ENCODE measurements around the gene TSACC. TPM values are rescaled to one million over a fixed set of nuclear protein-coding genes. Genes with fewer than 3 reads are reported as not detected.
A peak's percentile ranks its signal among the peaks of the same experiment; 100 is the strongest.
"Not testable (repeated sequence)": the region's sequence is repeated elsewhere in the genome, so short reads cannot be mapped to it uniquely, and the experiment has no call there.

The TSACC gene
- total and polyA plus RNA-seq, 2 experiments from 2014 or later: 1.3 TPM; not detected in 1

DNA sequence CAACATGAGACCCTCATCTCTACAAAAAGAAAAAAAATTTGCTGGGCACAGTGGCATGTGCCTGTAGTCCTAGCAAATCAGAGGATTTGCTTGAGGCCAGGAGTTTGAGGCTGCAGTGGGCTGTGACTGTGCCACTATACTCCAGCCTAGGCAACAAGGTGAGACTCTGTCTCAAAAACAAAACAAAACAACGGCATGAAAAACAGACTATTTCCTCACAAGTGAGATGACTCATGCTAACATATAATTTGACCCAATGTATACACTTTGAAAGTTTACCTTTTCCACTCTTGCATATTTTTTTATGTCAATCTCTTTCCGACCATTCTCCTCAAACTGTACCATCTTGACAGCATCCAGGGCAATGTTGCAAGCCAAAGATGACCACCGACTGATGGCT, 17.8 kb upstream of the TSACC start:
- H3F3A ChIP-seq (ENCODE audit: insufficient read depth): peaks cover 42% of the 10 kb centered on the region
- H3K4me2 ChIP-seq (ENCODE audit: unreplicated experiment): no peak overlapping the region
- no peak overlapping the region for H3K4me3 ChIP-seq
- H3K4me1 ChIP-seq (ENCODE audit: insufficient read depth): no peaks in the 10 kb centered on the region
- no peak overlapping the region for H3K9ac ChIP-seq
- H3K9me2 ChIP-seq (ENCODE audit: insufficient read depth): no peaks in the 10 kb centered on the region
- H3K79me2 ChIP-seq (ENCODE audit: insufficient read depth): peaks cover 52% of the 10 kb centered on the region
- no peaks in the 10 kb centered on the region for H3K9me3 ChIP-seq (ENCODE audit: low read depth)
- H3K27ac ChIP-seq: no peak overlapping the region
- H3K36me3 ChIP-seq (ENCODE audit: low read depth): peaks cover 74% of the 10 kb centered on the region
- no peak for TF ChIP-seq EZH2 (IDR thresholded peaks at IDR 0.05; ENCODE audit: insufficient read depth, poor library complexity, severe bottlenecking)
- H3K27me3 ChIP-seq (replicated peaks; ENCODE audit: insufficient read depth): no peaks in the 10 kb centered on the region
- no peak overlapping the region for H2AFZ ChIP-seq
- 74 to 75% methylated on average over 3 of the region's 3 CpGs for WGBS, 2 experiments (ENCODE audit: low coverage in 1 of 2, low lambda C conversion rate in 2 of 2, missing lambda C conversion rate in 2 of 2)
- in situ Hi-C loops (cut with MboI): no loop called here
- DNase-seq: no peak
- no peaks in the 10 kb centered on the region for H4K20me1 ChIP-seq (ENCODE audit: insufficient read depth)

DNA sequence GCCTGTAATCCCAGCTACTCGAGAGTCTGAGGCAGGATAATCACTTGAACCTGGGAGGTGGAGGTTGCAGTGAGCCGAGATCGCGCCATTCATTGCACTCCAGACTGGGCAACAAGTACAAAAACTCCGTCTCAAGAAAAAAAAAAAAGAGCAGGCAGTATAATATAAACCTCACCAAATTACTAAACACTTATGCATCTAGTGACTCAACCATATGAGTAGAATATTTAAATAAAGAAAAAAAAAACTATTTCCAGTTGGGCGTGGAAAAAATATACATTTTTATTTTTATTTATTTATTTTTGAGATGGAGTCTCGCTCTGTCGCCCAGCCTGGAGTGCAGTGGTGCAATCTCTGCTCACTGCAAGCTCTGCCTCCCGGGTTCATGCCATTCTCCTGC, 15.1 kb upstream of the TSACC start:
- H2AFZ ChIP-seq; in situ Hi-C loops (cut with MboI); H3K4me3 ChIP-seq; H3K9me2 ChIP-seq (ENCODE audit: insufficient read depth); H3K27ac ChIP-seq; H4K20me1 ChIP-seq (ENCODE audit: insufficient read depth); H3K4me1 ChIP-seq (ENCODE audit: insufficient read depth); H3K9ac ChIP-seq; H3K27me3 ChIP-seq (replicated peaks; ENCODE audit: insufficient read depth); H3K9me3 ChIP-seq (ENCODE audit: low read depth); H3K4me2 ChIP-seq (ENCODE audit: unreplicated experiment): not testable (repeated sequence)
- WGBS, 2 experiments (ENCODE audit: low coverage in 1 of 2, low lambda C conversion rate in 2 of 2, missing lambda C conversion rate in 2 of 2): 72% methylated on average over 9 of the region's 9 CpGs
- peak; percentile 60 for DNase-seq
- Histone ChIP-seq H3K79me2 (ENCODE audit: insufficient read depth) (peaks cover 44% of the 10 kb centered on the region), H3F3A (ENCODE audit: insufficient read depth) (peaks cover 42% of the 10 kb centered on the region), H3K36me3 (ENCODE audit: low read depth) (peaks cover 53% of the 10 kb centered on the region)

DNA sequence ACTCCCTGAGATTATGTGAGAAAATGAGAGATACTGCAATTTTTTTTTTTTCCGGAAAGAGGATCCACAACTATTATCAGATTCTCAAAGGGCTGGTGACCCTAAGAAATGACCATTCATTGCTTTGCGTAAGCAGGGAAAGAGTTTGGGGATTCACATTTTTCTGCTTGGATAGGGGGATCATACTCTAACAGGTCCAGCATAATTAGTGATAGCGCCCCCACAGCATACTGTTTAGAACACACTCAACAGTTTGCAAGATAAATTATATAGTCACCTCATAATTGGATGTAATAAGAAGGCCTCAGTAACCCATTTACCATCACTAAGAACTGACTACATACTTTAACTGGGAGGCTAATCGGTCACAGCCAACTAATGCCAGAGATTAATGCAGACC, 2.1 kb upstream of the TSACC start:
- DNase-seq: peak; percentile 26
- Histone ChIP-seq H2AFZ (no peak overlapping the region), H3K36me3 (ENCODE audit: low read depth) (peaks cover 41% of the 10 kb centered on the region), H3K9ac (peak overlapping the region; percentile 22), H3K79me2 (ENCODE audit: insufficient read depth) (peaks cover 63% of the 10 kb centered on the region), H3K4me2 (ENCODE audit: unreplicated experiment) (peak overlapping the region; percentile 87), H3K4me1 (ENCODE audit: insufficient read depth) (peaks cover 20% of the 10 kb centered on the region), H3K27ac (no peak overlapping the region), H4K20me1 (ENCODE audit: insufficient read depth) (peaks cover 13% of the 10 kb centered on the region; the same call in 1 of the 2 replicates), H3K27me3 (replicated peaks; ENCODE audit: insufficient read depth) (no peaks in the 10 kb centered on the region), H3K9me2 (ENCODE audit: insufficient read depth) (no peaks in the 10 kb centered on the region), H3F3A (ENCODE audit: insufficient read depth) (no peaks in the 10 kb centered on the region), H3K9me3 (ENCODE audit: low read depth) (no peaks in the 10 kb centered on the region), H3K4me3 (peak overlapping the region; percentile 99)
- in situ Hi-C loops (cut with MboI): no loop called here
- 75 to 88% methylated on average over 4 of the region's 4 CpGs for WGBS, 2 experiments (ENCODE audit: low coverage in 1 of 2, low lambda C conversion rate in 2 of 2, missing lambda C conversion rate in 2 of 2)
- TF ChIP-seq EZH2phosphoT487 (IDR thresholded peaks at IDR 0.05; ENCODE audit: insufficient read depth, low read depth) (no peak), EZH2 (IDR thresholded peaks at IDR 0.05; ENCODE audit: insufficient read depth, poor library complexity, severe bottlenecking) (no peak)

DNA sequence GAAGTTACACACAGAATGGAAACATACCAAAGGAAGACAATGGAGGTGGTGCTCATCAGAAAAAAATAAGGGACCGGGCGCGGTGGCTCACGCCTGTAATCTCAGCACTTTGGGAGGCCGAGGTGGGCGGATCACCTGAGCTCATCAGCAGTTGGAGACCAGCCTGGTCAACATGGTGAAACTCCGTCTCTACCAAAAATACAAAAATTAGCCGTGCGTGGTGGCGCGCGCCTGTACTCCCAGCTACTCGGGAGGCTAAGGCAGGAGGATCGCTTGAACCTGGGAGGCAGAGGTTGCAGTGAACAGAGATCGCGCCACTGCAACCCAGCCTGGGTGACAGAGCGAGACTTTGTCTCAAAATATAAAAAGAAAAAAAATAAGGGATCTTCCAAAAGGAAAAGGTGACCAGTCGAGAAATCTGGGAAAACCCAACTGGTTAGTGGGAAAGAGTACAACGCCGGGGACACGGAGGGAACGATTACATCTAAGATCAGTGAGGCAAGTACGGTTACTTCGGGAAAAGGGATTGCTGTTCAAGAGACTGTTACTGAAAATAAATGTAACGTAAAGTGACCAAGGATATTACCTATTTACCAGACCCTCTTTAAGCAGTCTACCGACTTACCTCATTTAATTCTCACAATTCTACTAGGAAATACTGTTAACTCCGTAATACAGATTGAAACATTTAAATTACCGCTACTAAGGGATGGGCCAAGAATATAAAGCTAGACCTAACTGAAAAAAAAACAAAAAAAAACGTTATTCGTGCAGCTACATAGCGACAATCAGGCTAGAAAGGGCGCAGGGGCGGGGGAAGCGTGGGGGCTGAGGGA, 1.1 kb upstream of the TSACC start:
- Histone ChIP-seq H3K4me3 (peak overlapping the region; percentile 99), H3K27ac (peak overlapping the region; percentile 56), H3K79me2 (ENCODE audit: insufficient read depth) (peaks cover 58% of the 10 kb centered on the region), H3K4me1 (ENCODE audit: insufficient read depth) (peaks cover 20% of the 10 kb centered on the region), H3K36me3 (ENCODE audit: low read depth) (peaks cover 34% of the 10 kb centered on the region), H3F3A (ENCODE audit: insufficient read depth) (0 out of 2 replicates have a peak, but pooled peaks cover 3% of the 10 kb centered on the region), H3K9me2 (ENCODE audit: insufficient read depth) (no peaks in the 10 kb centered on the region), H3K9ac (peak overlapping the region; percentile 87), H3K9me3 (ENCODE audit: low read depth) (no peaks in the 10 kb centered on the region), H4K20me1 (ENCODE audit: insufficient read depth) (peaks cover 13% of the 10 kb centered on the region; the same call in 1 of the 2 replicates), H3K4me2 (ENCODE audit: unreplicated experiment) (peak overlapping the region; percentile 87), H2AFZ (peak overlapping the region; percentile 86), H3K27me3 (replicated peaks; ENCODE audit: insufficient read depth) (no peaks in the 10 kb centered on the region)
- WGBS, 2 experiments (ENCODE audit: low coverage in 1 of 2, low lambda C conversion rate in 2 of 2, missing lambda C conversion rate in 2 of 2): 42% methylated on average over 34 of the region's 34 CpGs
- TF ChIP-seq EZH2phosphoT487 (IDR thresholded peaks at IDR 0.05; ENCODE audit: insufficient read depth, low read depth): no peak
- TF ChIP-seq EZH2 (IDR thresholded peaks at IDR 0.05; ENCODE audit: insufficient read depth, poor library complexity, severe bottlenecking): no peak
- in situ Hi-C loops (cut with MboI): no loop called here
- DNase-seq: peak; percentile 35

All from GM23248 (cell line).